Keratinocyte (primary cell): ENCODE results near the gene ATP1A2. TPM values are rescaled to one million over a fixed set of nuclear protein-coding genes. Genes with fewer than 3 reads are reported as not detected.

Experiments used
- DNase-seq: peaks from one replicate; pipeline ENCODE4 v3.0.0-alpha.2; 2011; ENCODE audit warnings: low read depth, missing footprints, low spot score
- FAIRE-seq: peaks from 2 replicates; lab custom pipeline; 2011; peaks lifted over from hg19 to GRCh38; lab: Jason Lieb, UNC
- H2AFZ ChIP-seq: 2 replicates; pipeline ENCODE4 v1.6.0; 2012; ENCODE audit warnings: low read length, control low read depth, inconsistent platforms; ENCODE audit not compliant: control insufficient read depth
- H3K27ac ChIP-seq: 2 replicates; pipeline ENCODE4 v1.5.1; 2011; ENCODE audit warnings: low read length; ENCODE audit not compliant: control insufficient read depth, insufficient read depth
- H3K27me3 ChIP-seq: 3 replicates; pipeline ENCODE4 v1.6.0; 2011; ENCODE audit warnings: low read length; ENCODE audit not compliant: control insufficient read depth, insufficient read depth; ENCODE audit errors: extremely low read depth
- H3K36me3 ChIP-seq, 2 experiments: 2 replicates in 1 of 2; 3 replicates in 1 of 2; pipeline ENCODE4 v1.5.1; 2011; ENCODE audit warnings: low read length in 2 of 2, mild to moderate bottlenecking in 1 of 2; ENCODE audit not compliant: control insufficient read depth in 2 of 2, insufficient read depth in 2 of 2; ENCODE audit errors: extremely low read depth in 1 of 2
- H3K4me1 ChIP-seq: 3 replicates; pipeline ENCODE4 v1.5.1; 2011; ENCODE audit warnings: low read length; ENCODE audit not compliant: control insufficient read depth, insufficient read depth; ENCODE audit errors: extremely low read depth
- H3K4me2 ChIP-seq: 3 replicates; pipeline ENCODE4 v1.6.0; 2011; ENCODE audit warnings: low read depth, low read length; ENCODE audit not compliant: control insufficient read depth, insufficient read depth; ENCODE audit errors: extremely low read depth
- H3K4me3 ChIP-seq, 3 experiments: fragments of 200-600 bp in 1 of 3; sonication (generic) in 1 of 3; 2 replicates in 2 of 3; 3 replicates in 1 of 3; pipeline ENCODE4 v1.5.1; 2011 to 2016; ENCODE audit warnings: low read length in 3 of 3, mild to moderate bottlenecking in 3 of 3, control low read depth in 2 of 3, inconsistent platforms in 1 of 3, low read depth in 1 of 3, mixed read lengths in 1 of 3, mixed run types in 1 of 3, moderate library complexity in 1 of 3; ENCODE audit not compliant: control insufficient read depth in 2 of 3, insufficient read depth in 2 of 3; ENCODE audit errors: extremely low read depth in 1 of 3
- H3K79me2 ChIP-seq: 2 replicates; pipeline ENCODE4 v1.6.0; 2012; ENCODE audit warnings: low read length; ENCODE audit not compliant: control insufficient read depth, insufficient read depth
- H3K9ac ChIP-seq: 3 replicates; pipeline ENCODE4 v1.6.0; 2011; ENCODE audit warnings: low read length; ENCODE audit not compliant: control insufficient read depth, insufficient read depth; ENCODE audit errors: extremely low read depth
- H3K9me1 ChIP-seq: 3 replicates; pipeline ENCODE4 v1.6.0; 2011; ENCODE audit warnings: low read length; ENCODE audit not compliant: control insufficient read depth, insufficient read depth; ENCODE audit errors: extremely low read depth
- H3K9me3 ChIP-seq: 2 replicates; pipeline ENCODE4 v1.5.1; 2012; ENCODE audit warnings: low read depth, low read length; ENCODE audit not compliant: control insufficient read depth
- H4K20me1 ChIP-seq: 3 replicates; pipeline ENCODE4 v1.6.0; 2011; ENCODE audit warnings: low read length; ENCODE audit not compliant: control insufficient read depth, insufficient read depth; ENCODE audit errors: extremely low read depth
- CTCF ChIP-seq, 3 experiments: IDR thresholded peaks in 1 of 3; conservative IDR thresholded peaks in 1 of 3; optimal IDR thresholded peaks in 1 of 3; 2 replicates in 2 of 3; 3 replicates in 1 of 3; pipeline versions ENCODE3 to v1.5.1; 2011; ENCODE audit warnings: low read length in 3 of 3, mild to moderate bottlenecking in 3 of 3, moderate library complexity in 2 of 3, control low read depth in 1 of 3, inconsistent platforms in 1 of 3; ENCODE audit not compliant: insufficient read depth in 2 of 3; ENCODE audit errors: extremely low read depth in 1 of 3
- EZH2 ChIP-seq: IDR thresholded peaks from one replicate; pipeline ENCODE4 v1.6.1; 2012; ENCODE audit warnings: inconsistent platforms, mild to moderate bottlenecking, low read length, moderate library complexity
- dilution Hi-C: fragments of 300-500 bp; cut with MboI; formaldehyde crosslinking; loops from one replicate; pipeline ENCODE4 v1.7.0; 2020; ENCODE audit warnings: low sequenced_read_pairs; ENCODE audit not compliant: extremely low pct_ligation_motif_present
- polyA plus RNA-seq, 5 experiments: library from polyadenylated mRNA; depleted of rRNA in 3 of 5; stranded (reverse) in 3 of 5; stranded (forward) in 1 of 5; unstranded in 1 of 5; fragments of >200 nt; gene quantifications; 1 replicate in 1 of 5; 2 replicates in 3 of 5; 3 replicates in 1 of 5; pipeline versions ENCODE4 v1.2.1 to v1.2.3, GENCODE V29; 2011 to 2012; ENCODE audit warnings: missing spikeins in 2 of 5, low read depth in 1 of 5, low replicate concordance in 1 of 5

The ATP1A2 gene
- polyA plus RNA-seq, 1 donor (not counting 4 experiments of a cell fraction or from before 2014, with no cell fraction given): not detected

GRCh38 chr1:160131803-160132565 lies 16.4 kb downstream of the ATP1A2 start:
- Histone ChIP-seq H3K9me3 (no peaks in the 10 kb centered on the region), H4K20me1 (no peaks in the 10 kb centered on the region), H3K27ac (no peak overlapping the region), H3K9me1 (no peaks in the 10 kb centered on the region), H3K27me3 (peaks cover 17% of the 10 kb centered on the region), H3K9ac (no peak overlapping the region), H3K36me3 (no peaks in the 10 kb centered on the region), H3K4me1 (no peaks in the 10 kb centered on the region), H2AFZ (no peak overlapping the region), H3K79me2 (no peaks in the 10 kb centered on the region), H3K4me3 (no peak overlapping the region), H3K4me2 (no peak overlapping the region)
- TF ChIP-seq CTCF (optimal IDR thresholded peaks at IDR 0.05 in 1 of 3, IDR thresholded peaks at IDR 0.05 in 1 of 3, conservative IDR thresholded peaks at IDR 0.05 in 1 of 3; ENCODE audit: extremely low read depth in 1 of 3, insufficient read depth in 2 of 3, low read length in 3 of 3): no peak
- TF ChIP-seq EZH2: no peak
- FAIRE-seq: no peak
- no peak for DNase-seq
- dilution Hi-C loops: no loop called here

GRCh38 chr1:160133990-160134770 lies 18.6 kb downstream of the ATP1A2 start:
- peaks cover 17% of the 10 kb centered on the region for H3K27me3 ChIP-seq
- H3K9me1 ChIP-seq: no peaks in the 10 kb centered on the region
- no peaks in the 10 kb centered on the region for H3K4me1 ChIP-seq
- H3K4me3 ChIP-seq: no peak overlapping the region
- TF ChIP-seq EZH2 (no peak), CTCF (optimal IDR thresholded peaks at IDR 0.05 in 1 of 3, IDR thresholded peaks at IDR 0.05 in 1 of 3, conservative IDR thresholded peaks at IDR 0.05 in 1 of 3; ENCODE audit: extremely low read depth in 1 of 3, insufficient read depth in 2 of 3, low read length in 3 of 3) (no peak)
- H3K79me2 ChIP-seq: no peaks in the 10 kb centered on the region
- FAIRE-seq: no peak
- dilution Hi-C loops: no loop called here
- H3K9me3 ChIP-seq: no peaks in the 10 kb centered on the region
- H4K20me1 ChIP-seq: no peaks in the 10 kb centered on the region
- no peak overlapping the region for H3K9ac ChIP-seq
- no peaks in the 10 kb centered on the region for H3K36me3 ChIP-seq
- H3K27ac ChIP-seq: no peak overlapping the region
- H3K4me2 ChIP-seq: no peak overlapping the region
- no peak overlapping the region for H2AFZ ChIP-seq
- DNase-seq: no peak
